Activated CD4-positive, alpha-beta T cell treated with anti-CD3 and anti-CD28 coated beads, Interleukin-2, amount 50 U/mL, for 1 hour (primary cell): ENCODE measurements around the gene ANHX.

ENCODE experiments used
- DNase-seq: peaks from one replicate; pipeline ENCODE4 v3.0.0-alpha.2; 2020

ANHX gene

DNA sequence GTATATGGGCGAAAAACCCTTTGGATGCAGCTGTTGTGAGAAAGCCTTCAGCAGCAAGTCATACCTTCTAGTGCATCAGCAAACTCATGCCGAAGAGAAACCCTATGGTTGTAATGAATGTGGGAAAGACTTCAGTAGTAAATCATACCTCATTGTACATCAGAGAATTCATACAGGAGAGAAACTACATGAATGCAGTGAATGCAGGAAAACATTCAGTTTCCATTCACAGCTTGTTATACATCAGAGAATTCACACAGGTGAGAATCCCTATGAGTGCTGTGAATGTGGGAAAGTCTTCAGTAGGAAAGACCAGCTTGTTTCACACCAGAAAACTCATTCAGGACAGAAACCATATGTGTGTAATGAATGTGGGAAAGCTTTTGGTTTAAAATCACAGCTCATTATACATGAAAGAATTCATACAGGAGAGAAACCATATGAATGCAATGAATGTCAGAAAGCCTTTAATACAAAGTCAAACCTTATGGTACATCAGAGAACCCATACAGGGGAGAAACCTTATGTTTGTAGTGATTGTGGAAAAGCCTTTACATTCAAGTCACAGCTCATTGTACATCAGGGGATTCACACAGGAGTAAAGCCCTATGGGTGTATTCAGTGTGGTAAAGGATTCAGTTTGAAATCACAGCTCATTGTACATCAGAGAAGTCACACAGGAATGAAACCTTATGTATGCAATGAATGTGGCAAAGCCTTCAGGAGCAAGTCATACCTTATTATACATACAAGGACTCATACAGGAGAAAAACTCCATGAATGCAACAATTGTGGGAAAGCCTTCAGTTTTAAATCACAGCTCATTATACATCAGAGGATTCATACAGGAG lies 33.0 kb downstream of the ANHX start:
- no peak for DNase-seq

DNA sequence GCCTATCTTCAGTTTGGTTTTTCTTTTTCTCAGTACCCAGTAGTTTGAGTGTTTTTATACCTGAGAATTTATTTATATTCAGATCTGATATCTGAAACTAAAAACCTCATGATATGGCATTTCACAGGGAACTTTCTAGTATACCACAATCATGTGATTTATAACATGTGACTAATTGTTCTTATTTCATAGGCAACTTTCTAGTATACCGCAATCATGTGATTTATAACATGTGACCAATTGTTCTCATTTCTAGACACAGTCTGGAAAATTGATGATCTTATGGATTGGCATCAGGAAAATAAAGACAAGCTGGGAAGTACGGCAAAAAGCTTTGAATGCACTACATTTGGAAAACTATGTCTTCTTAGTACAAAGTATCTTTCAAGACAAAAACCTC lies 33.8 kb downstream of the ANHX start:
- no peak for DNase-seq

DNA sequence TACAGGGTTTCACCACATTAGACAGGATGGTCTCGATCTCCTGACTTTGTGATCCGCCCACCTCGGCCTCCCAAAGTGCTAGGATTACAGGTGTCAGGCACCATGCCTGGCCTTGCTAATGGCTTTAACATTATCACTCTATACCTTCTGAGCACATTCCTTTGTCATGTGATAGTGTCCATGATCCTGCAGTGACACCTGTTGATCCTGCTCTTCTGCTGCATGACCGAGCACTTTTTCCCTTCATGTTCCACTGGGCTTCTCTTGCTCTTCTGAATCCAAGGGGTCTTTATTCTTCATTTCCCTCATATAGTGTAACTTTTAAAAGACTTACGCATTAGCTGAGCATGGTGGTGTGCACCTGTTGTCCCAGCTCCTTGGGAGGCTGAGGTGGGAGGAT lies 42.8 kb downstream of the ANHX start:
- DNase-seq: no peak

DNA sequence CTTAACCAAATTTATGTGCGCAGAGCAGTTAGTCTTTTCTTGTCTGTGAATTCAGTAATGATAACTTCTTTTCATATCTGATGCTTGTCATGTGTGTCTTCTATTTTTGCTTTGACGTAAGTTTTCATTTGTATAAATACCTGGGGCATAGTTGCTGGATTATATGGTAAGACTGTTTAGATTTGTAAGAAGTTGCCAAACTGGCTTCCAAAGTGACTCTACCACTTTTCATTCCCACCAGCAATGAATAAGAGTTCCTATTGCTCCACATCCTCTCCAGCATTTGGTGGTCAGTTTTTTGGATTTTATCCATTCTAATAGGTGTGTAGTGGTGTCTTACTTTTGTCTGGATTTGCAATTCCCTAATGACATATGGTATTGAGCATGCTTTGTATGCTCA lies 45.5 kb downstream of the ANHX start:
- no peak for DNase-seq

DNA sequence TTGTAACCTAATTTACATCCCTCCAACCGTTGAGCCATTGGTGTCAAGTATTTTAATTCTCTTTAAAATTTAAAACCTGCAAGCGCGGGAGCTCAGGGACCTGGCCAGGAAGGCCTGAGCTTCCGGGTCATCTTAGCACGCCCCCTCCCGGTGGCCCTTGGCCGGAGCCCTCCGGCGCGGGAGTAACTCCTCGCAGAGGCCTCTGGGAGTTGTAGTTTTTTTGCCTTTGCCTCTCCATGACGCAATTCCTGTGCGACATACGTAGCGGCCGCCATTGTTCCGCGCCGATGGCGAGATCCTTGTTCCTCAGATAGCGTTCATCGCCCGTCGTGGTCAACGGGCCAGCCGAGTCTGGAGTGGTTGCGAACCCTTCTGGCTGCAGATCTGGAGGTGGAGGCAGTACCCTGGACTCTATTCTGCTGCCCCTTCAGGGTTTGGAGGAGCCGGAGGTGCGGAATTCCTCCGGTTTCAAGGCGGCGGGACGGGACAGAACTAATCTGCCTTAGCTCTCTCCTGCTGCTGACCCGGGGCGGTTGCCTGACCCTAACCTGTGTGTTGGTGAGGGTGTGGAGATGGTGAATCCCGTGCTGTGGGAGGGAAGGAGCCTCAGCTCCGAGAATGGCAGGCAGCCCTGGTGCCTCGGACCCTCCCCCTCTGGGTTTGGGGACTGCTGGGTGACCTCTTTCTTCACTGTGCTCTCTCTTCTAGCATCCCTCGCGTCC lies 54.3 kb downstream of the ANHX start, which contains the start of gene ZNF268:
ZNF268 (plus strand) TSS at position 258 of the 722 bp plus-strand sequence. CDS start 503 bp downstream, outside the sequence.
- peak; percentile 84 for DNase-seq

DNA sequence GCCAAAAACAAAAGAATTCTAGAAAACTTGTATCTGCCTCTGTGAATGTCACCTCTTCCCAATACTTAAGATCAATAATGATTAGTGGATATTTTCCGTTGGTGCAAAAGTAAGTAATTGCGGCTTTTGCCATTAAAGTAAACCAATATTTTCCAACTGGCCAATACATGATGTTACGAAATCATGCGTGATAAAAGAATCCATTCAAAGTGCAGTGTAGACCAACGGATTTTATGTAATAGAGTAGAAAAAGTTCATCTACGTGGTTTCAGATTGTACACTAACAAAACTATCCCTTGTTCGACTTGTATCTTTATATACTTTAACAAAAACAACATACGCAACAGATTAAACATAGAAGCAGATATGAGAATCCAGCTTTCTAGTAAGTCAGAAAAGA lies 55.0 kb downstream of the ANHX start:
- DNase-seq: no peak

DNA sequence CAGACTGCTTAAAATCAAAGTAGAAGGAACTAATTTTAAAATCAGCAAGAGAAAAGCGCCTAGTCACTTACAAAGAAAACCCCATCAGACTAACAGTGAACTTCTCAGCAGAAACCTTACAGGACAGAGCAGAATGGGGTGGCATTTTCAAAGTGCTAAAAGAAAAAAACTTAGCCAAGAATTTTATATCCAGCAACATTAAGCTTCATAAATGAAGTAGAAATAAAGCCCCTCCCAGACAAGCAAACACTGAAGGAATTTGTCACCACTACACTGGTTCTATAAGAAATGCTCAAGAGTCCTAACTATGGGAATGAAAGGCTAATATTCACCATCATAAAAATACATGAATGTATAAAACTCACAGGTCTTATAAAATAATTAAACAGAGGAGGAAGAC lies 60.8 kb downstream of the ANHX start:
- no peak for DNase-seq

DNA sequence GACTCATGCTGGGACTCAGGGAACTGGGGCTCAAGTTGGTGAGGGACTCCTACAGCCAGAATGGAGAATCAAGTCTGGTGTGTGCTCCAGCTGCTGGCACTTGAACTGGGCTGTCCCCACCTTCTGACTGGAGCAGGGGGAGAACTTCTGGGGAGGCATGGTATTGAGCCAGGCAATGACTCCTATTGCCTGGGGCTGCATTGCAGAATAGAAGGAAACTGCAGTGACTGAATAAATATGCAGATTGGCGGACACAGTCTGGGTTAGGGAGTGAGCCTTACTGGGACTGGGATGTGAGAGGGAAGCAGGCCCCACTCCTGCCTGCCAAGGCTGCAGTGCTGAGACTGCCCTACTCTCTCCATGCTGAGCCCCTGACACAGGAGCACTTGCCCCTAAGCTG lies 63.2 kb downstream of the ANHX start:
- DNase-seq: no peak
